HG03103 (cell line): Measurements from ENCODE around the gene HPGDS.
"Not testable (repeated sequence)": the region's sequence is repeated elsewhere in the genome, so short reads cannot be mapped to it uniquely, and the experiment has no call there.

Experiments
- ATAC-seq: cut with Tn5 transposase; IDR thresholded peaks from one replicate; pipeline ENCODE4 v1.9.1; 2021; ENCODE audit warnings: low read depth; ENCODE audit not compliant: unreplicated experiment

Gene HPGDS

GRCh38 chr4:94332983-94333590, 9.5 kb downstream of the HPGDS start:
- no peak for ATAC-seq

GRCh38 chr4:94329933-94330332, 12.7 kb downstream of the HPGDS start:
- no peak for ATAC-seq

GRCh38 chr4:94325835-94326234, 16.8 kb downstream of the HPGDS start:
- ATAC-seq, result no peak

- not testable (repeated sequence) for ATAC-seq
Observed at GRCh38 chr4:94319927-94320326, 22.7 kb downstream of the HPGDS start.

GRCh38 chr4:94307231-94307871, 35.3 kb downstream of the HPGDS start:
- no peak for ATAC-seq

GRCh38 chr4:94306713-94307112, 35.9 kb downstream of the HPGDS start:
- ATAC-seq, result no peak

GRCh38 chr4:94305466-94306225, 37.0 kb downstream of the HPGDS start:
- no peak for ATAC-seq

GRCh38 chr4:94304365-94304971, 38.2 kb downstream of the HPGDS start:
- no peak for ATAC-seq

- ATAC-seq, result no peak
Observed at GRCh38 chr4:94302191-94302590, 40.4 kb downstream of the HPGDS start.

- no peak for ATAC-seq
Observed at GRCh38 chr4:94298725-94299252, 43.8 kb downstream of the HPGDS start.

- ATAC-seq, result not testable (repeated sequence)
Observed at GRCh38 chr4:94295473-94295872, 47.2 kb downstream of the HPGDS start.

- not testable (repeated sequence) for ATAC-seq
Observed at GRCh38 chr4:94293981-94294380, 48.7 kb downstream of the HPGDS start.

GRCh38 chr4:94290245-94290644, 52.4 kb downstream of the HPGDS start:
- ATAC-seq, result no peak

GRCh38 chr4:94285666-94286065, 57.0 kb downstream of the HPGDS start:
- ATAC-seq, result no peak

- no peak for ATAC-seq
Observed at GRCh38 chr4:94284889-94285288, 57.7 kb downstream of the HPGDS start.

- no peak for ATAC-seq
Observed at GRCh38 chr4:94278781-94279180, 63.9 kb downstream of the HPGDS start.

- no peak for ATAC-seq
Observed at GRCh38 chr4:94277534-94277933, 65.1 kb downstream of the HPGDS start.

GRCh38 chr4:94276204-94276603, 66.4 kb downstream of the HPGDS start:
- no peak for ATAC-seq

- ATAC-seq, result no peak
Observed at GRCh38 chr4:94274912-94275311, 67.7 kb downstream of the HPGDS start.

- ATAC-seq, result no peak
Observed at GRCh38 chr4:94271248-94271647, 71.4 kb downstream of the HPGDS start.

- ATAC-seq, result no peak
Observed at GRCh38 chr4:94267037-94267436, 75.6 kb downstream of the HPGDS start.
